HG03280 (cell line): ENCODE data around the gene IQGAP3.

Source experiments
- ATAC-seq: cut with Tn5 transposase; IDR thresholded peaks from one replicate; pipeline ENCODE4 v1.9.1; 2021; ENCODE audit warnings: mild to moderate bottlenecking, moderate library complexity; ENCODE audit not compliant: unreplicated experiment

The IQGAP3 gene

DNA sequence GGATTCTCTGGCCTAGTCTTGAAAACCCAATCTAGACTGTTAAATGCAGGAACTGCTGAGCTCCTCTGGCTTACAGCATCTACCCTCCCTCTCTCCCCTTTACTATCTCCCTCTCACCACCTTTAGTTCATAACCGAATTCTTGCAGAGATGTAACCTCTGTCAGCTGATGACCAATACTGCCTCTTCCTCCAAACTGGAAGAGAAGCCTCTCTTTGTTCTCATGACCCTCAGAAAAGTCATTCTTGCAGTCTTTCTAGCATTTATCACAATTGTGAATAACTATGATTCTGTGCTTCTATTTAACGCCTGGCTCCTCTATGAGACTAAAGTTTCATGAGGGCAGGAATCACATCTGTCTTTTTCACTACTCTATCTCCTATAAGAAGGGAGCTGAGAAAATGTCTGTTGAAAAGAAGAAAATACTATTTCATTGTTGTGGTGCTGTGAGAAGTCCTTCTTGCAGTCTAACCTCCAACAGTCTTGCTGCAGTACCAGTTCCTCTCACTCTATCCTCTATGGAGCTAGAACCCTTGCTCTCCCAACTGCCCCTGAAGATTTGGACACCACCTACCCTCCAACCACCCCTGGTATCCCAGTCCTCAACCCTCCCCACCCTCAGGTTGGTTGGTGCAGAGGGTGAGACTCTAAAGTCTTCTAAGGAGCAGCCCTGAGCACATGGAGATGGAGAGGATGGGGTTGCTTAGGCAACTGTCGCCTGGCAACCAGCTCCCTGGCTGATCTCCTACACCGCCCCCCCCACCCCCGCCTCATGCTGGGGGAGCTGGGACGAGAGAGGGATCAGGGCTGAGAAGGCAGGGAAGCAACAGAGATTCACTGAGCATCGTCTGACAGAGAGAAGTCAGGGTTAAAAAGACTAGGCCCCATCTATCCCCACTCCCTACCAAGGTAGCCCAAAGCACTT, 85.7 kb downstream of the IQGAP3 start:
- no peak for ATAC-seq

DNA sequence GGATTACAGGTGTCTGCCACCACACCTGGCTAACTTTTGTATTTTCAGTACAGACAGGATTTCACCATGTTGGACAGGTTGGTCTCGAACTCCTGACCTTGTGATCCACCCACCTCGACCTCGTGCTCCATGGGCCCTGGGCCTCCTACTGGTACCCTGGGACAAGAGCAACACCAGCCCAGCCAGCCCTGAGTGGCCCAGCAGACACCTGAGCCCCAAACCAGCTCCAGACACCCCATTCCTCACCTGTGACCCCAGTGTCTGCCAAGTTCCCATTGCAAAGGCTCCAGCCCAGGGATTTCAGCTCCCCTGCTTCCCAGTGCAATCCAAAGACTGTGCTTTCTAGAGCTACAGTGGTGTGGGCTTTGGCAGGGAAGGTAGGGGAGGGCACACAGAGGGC, 86.4 kb downstream of the IQGAP3 start:
- ATAC-seq = no peak

DNA sequence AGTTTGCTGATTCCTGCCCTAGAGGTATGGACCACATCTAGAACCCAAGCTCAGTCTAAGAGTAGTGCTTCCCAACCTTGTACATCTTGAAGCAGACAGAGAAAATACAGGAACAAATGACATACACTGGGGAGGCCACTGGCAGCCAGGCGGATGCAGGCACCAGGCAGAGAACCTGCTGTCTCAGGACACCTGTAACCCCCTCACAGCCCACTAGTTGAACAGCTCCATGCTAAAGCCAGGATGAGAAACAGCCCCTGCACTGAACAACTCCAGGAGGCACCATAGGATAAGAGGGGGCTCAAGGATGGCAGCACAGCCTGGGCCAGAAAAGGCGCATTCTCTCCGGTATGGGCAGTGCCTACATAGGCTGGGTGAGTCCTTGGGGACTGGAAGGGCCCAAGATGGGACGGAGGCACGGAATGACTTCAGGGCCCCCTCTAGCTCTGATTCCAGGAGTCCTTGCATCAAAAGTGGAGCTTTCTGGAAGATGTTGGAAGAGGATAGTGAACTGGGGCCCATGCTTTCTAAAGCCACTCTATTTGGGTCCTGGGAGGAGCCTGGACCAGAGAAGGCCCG, 87.8 kb downstream of the IQGAP3 start:
- ATAC-seq = no peak

DNA sequence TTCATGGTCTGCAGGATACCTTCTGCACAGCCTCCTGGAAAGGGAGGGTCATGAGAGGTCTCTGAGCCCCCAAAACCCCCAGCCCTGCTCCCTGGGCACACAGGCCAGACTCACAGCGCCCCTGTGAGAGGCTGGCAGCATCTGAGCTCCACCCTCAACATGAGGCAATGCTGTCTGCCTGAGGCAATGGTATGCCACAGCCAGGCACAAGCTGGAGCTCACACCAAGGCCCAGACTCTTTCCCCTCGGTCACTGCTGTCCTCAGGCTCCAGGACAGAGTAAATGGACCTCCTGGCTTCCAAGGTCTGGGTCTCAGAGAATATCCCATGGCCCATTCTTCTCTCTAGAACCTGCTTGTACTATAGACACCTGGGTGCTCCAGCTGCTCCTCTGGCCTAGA, 89.0 kb downstream of the IQGAP3 start:
- no peak for ATAC-seq

DNA sequence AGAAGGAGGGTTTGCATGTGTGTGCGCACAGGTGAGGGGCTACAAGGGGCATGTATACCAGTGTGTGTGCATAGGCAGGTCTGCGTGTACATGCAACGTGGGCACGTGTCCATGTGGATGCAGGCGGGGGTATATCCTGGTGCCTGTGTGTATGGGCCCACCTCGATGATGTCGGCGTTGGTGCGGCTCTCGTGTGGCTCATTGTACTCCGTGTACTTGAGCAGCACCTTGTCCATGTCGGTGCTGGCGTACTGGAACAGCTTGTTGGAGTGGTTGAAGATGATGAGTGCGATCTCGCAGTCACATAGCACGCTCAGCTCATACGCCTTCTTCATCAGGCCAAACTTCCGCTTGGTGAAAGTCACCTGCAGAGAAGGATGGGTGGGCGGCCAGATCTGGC, 90.1 kb downstream of the IQGAP3 start:
- no peak for ATAC-seq

DNA sequence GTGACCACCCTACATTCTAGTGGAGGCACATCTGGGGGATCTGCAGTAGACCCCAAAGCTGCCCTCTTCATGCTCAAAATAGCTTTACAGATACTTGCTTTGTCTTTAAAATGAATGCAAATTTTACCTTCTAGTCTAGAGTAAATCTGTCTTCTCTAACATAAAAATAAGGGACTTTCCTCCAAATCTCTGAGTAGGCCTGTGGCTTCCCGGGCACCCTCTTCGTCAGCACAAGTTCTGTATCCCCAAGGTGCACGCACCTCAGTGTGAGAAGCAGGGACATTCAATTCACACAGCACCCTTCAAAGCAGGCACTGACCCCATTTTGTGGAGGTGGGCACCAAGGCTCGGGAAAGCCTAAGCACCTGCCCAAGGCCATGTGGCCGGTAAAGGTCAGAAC, 90.8 kb downstream of the IQGAP3 start:
- ATAC-seq = no peak

DNA sequence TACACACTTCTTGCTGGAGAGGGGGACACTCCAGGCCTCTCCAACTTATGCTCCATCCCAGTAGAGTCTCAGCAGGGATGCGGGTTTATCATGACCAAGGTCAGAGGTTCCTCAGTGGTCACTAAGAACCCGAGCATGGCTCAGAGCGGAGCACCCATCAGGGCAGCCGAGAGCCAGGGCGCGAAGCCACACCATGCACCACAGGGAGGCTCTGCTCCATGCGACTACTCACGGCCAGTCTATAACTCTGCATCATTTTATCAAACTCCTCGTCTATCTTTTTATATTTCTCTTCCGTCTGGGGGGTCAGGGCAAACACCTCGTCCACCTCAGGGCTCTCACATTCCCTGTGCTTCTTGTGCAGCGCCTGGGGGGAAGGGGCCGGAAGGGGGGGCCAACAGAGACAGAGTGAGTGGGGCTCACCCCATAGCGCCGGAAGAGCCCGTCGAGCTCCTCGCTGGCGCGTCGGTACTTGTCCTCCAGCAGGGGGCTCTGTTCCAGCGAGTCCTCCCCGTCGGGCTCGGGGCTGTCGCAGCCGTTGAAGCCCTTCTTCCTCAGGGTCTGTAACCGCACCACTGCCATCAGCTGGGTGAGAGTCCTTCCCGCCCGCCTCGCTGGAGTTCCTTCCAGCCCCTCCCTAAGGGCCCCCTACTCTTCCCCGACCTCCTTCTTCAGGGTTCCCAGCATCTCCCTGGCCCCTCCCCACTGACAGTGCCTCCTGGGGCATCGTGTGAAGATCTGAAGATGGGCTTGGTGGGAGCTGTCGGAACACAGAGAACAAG, 91.8 kb downstream of the IQGAP3 start:
- peak; percentile 55 for ATAC-seq

DNA sequence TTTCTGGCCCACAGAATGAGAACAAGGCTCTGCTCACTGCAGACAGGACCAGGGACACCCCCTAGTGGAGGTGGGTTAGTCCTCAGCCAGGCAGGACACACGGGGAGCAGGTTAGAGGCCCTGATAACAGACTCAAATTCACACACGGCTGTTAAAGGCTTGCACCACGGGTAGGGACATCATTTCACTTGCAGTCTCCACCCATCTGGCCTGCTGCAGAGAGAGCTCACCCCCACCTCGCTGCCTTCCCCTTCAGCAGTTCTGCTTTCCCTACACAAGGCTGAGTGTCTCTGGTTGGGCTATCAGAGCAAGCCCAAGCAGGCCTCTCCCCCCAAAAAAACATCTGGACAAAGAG, 92.4 kb downstream of the IQGAP3 start:
- ATAC-seq = no peak

DNA sequence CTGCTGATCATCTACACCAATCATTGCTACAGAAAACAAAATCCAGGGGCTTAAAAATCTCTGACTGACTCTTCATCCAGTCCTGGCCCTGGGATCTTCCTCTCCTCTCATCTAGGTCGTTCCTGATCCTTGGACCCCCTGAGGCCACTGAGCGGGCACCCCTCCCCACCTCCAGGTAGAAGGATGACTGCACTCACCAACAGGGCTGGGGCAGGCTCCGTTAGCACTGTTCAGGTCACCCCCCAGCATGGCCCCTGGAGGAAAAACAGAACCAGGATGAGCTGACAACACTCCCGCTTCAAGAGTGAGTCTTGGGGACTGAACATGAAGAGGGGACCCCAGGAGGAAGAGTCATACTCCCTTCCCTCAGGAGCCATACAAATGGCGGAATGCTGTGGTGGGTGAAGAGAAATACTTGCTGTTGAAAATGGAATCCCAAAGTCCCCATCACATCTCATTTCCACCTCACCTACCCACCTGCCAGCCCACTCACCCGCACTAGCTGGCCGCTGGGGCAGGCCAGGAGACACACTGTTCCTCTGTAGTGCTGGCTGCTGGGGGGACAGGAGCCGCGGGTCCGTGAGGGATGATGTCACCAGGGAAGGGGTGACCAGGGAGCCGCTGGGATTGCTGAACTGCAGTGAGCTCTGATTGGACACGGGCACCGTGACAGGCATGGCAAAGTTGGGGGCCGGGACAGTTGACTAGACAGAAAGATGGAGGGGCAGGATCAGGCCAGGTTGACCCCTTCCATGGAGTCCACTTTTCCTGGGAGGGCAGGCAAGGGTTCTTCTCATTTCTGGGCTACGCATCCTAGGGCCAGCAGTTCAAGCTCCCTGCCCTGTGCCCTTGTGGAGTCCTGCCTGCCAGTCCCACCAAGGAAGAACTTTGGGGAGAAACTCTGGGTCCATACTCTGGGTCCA, 93.0 kb downstream of the IQGAP3 start:
- ATAC-seq = no peak

DNA sequence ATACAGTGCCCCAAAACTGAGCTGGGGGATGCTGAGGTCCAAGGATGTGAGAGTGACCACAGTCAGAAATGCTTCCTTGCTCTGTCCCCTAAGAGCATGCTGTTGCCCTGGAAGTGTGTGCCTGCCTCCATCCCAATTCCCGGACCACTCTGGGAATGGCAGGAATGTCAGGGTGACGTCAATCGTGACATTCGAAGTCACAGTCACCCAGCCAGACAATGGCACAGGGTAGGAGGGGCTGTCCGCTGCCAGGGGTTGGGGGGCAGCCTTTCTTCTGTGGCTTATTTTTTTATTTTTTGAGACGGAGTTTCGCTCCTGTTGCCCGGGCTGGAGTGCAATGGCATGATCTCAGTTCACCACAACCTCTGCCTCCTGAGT, 94.1 kb downstream of the IQGAP3 start:
- no peak for ATAC-seq

DNA sequence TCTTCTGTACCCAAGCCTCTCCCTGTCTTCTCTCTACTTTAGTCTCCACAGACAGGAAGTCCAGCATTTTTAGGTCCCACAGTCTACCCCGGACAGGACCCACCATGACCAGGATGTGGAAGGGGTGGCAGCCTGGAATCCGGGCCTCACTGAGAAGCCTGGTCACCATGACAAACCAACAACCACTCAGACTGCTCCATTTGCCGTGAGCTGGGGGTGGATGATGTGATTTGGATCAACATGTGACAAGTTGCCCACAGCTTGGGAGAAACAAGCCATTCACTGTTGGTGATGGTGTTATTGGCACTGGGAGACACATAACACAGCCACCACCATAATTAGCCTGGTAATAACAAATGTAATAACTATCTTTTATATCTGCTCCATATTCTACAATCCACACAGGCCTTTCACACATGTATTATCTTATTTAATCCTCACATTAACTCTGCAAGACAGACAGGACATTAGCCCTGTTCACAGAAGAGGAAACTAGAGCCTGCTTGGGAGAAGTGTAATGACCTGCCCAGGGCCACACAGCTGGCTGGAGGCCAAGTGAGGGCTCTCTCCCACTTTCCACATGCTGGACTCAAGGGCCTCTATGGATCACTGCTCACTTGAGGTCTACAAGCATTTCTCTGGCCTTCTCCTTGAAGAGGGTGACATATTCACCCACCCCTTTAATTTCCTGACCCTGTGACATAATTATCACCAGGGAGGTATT, 94.7 kb downstream of the IQGAP3 start:
- no peak for ATAC-seq

DNA sequence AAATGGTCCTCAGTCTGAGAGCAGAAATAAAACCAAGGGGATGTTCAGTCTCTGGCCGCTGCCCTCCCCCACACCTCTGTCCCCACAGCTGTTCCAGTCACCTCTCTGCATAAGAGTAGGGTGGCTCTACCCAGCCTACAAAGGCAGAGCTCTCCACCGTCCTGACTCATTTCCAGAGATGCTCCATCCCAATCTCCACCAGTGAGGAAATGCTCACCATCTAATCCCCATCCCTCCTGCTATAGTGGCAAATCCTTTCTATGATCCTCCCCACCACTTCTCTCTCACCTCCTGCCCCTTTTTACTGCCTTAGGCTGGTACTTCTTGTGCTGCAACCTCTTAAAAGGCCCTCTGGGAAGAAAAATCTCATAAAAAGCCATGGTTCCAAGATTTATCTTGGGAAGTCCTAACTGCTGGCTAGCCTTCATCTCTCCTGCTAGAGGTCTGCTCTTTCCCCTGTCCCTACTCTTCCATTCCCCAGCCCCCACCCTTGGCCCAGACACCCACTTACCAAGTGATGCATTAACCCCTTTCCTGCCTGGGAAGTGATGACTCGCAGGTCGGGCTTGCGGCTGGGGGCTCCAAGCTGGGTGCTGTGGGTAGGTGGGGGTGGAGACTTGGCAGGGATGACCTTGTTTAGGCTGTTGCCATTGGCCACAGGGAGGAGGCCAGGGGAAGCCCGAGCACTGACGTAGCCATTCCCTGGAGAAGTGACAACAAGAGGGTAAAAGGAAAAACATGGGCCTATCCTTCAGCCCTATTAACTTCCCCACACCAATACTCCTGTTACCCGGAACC, 95.7 kb downstream of the IQGAP3 start:
- ATAC-seq = no peak

DNA sequence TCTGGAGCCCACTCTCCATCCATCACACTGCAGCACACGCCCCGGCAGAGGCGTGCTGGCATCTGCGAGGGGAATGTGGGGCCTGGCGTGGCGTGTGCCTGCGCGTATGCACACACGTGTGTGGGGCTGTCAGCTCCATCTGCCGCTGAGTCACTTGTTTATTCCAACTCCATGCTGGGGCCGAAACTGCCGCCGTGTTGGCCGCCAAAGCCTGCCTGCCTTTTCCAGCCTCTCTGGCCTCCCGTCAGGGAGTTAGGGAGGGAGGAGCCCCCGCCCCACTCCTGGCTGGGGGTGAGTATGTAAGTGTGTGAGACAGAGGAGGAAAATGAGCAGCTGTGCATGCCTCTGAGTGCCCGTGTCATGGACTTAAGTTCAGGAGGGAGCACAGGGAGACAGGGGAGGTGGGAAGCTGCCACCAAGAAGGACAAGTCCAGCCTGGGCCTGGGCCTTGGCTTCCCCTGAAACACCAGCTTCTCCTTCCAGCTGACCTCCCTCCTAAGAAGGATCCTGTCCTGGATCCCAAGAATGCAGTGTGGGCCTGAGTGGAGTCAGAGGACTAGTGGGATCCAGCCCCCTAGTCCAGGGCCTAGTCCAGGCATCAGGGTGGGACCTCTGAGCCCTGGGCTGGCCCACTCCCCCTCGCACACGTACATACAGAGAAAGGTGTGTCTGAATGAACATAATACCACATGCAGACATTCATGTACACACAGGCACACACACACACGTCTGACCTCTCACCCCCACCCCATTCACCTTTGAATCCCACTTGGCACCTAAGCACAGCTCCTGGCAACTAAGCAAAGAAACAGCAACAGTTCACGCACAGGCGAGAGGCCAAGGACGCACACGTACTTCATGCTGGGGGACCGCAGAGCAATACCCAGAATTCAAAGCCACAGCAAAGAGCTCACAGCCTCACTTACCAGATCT, 96.5 kb downstream of the IQGAP3 start:
- no peak for ATAC-seq
